Heart left ventricle (tissue), 13 donors: ENCODE data around the gene PDE9A.
"Not testable (repeated sequence)": the region's sequence is repeated elsewhere in the genome, so short reads cannot be mapped to it uniquely, and the experiment has no call there.

Source experiments
- POLR2A ChIP-seq, 2 donors: fragments of 450-650 bp; IDR thresholded peaks; one replicate each; pipeline ENCODE4 v1.6.1; 2017; ENCODE audit warnings: antibody characterized with exemption in 2 of 2, mild to moderate bottlenecking in 2 of 2, moderate library complexity in 2 of 2
- TF ChIP-seq, protein P1 (sequence below), 12 donors: fragments of 200-600 bp; sonication (generic) in 4 of 12; IDR thresholded peaks; one replicate each; pipeline versions ENCODE4 v1.5.0 to v1.8.0; 2018 to 2022; ENCODE audit warnings: antibody characterized with exemption in 12 of 12, mild to moderate bottlenecking in 5 of 12
- donor health status: ischemic (EF 13 %, LVEDD 7.1; RV severe dilation, severe dysfunction).
- donor health status: DM: no; HTN: yes; CAD: no.
- donor health status: DM: no; HTN: no; CAD: no.
- donor health status: ischemic (EF 25% LVEDD 6.9; RV normal size, moderate dysfunction).
- donor health status: ischemic (EF 25% LVEDD 5.7; RV mildly dilated, moderate dysfunction).
- donor health status: ischemic (EF 35%, LVEDD 5.7; RV mildly dilated, moderate dysfunction).
- donor health status: nonischemic (EF 11% LVEDD 7.7; RV severe dilation, severe dysfunction).
- donor health status: DM: yes; HTN: yes; CAD: no.
- donor health status: PGD.
- donor health status: ischemic (EF 29% LVEDD 5.4; RV normal size, mild dysfunction).
- donor health status: nonischemic (EF 23%, LVEDD 6.1; RV moderate dilation, normal function).

DNA sequence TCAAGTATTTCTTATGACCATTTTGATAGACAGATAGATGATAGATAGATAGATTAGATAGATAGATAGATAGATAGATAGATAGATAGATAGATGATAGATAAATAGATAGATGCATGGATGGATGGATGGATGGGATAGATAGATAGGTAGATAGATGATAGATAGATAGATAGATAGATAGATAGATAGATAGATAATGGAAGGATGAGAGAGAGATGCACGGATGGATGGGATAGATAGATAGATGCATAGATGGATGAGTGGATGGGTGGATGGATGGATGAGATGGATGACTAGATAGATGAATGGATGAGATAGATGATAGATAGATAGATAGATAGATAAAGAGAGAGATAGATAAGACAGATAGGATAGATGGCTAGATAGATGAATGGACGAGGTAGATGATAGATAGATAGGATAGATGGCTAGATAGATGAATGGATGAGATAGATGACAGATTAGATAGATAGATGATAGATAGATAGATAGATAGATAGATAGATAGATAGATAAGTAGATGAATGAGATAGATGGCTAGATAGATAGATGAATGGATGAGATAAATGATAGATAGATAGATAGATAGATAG, 24.9 kb upstream of the PDE9A start:
- TF ChIP-seq, protein P1, sequence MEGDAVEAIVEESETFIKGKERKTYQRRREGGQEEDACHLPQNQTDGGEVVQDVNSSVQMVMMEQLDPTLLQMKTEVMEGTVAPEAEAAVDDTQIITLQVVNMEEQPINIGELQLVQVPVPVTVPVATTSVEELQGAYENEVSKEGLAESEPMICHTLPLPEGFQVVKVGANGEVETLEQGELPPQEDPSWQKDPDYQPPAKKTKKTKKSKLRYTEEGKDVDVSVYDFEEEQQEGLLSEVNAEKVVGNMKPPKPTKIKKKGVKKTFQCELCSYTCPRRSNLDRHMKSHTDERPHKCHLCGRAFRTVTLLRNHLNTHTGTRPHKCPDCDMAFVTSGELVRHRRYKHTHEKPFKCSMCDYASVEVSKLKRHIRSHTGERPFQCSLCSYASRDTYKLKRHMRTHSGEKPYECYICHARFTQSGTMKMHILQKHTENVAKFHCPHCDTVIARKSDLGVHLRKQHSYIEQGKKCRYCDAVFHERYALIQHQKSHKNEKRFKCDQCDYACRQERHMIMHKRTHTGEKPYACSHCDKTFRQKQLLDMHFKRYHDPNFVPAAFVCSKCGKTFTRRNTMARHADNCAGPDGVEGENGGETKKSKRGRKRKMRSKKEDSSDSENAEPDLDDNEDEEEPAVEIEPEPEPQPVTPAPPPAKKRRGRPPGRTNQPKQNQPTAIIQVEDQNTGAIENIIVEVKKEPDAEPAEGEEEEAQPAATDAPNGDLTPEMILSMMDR (IDR thresholded peaks at IDR 0.05) = not testable (repeated sequence)
- TF ChIP-seq POLR2A (IDR thresholded peaks at IDR 0.05) = not testable (repeated sequence)
